ENCODE measurements around the gene EHMT2.
A peak's percentile ranks its signal among the peaks of the same experiment; 100 is the strongest.
"Not testable (repeated sequence)": the region's sequence is repeated elsewhere in the genome, so short reads cannot be mapped to it uniquely, and the experiment has no call there.

The EHMT2 gene

GRCh38 chr6:31897612-31898382, at the start of gene EHMT2:
TSS of gene EHMT2 (minus strand) at chr6:31897698. CDS start at chr6:31897677, 21 bp downstream.
- peak; percentile 90 for DNase-seq

DNA sequence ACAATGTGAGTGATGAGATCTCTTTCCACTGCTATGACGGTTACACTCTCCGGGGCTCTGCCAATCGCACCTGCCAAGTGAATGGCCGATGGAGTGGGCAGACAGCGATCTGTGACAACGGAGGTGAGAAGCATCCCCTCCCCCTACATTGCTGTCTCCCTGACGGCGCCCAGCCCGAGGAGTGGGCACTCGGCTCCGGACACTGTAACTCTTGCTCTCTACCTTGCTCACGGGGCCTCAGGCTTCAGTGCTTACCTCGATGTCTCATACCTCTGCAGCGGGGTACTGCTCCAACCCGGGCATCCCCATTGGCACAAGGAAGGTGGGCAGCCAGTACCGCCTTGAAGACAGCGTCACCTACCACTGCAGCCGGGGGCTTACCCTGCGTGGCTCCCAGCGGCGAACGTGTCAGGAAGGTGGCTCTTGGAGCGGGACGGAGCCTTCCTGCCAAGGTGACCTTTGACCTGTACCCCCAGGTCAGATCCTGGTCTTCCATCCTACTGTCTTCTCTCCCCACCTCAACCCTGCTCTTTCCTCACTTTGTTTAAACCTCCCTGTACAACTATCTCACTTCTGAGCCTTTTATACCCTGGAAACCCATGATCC, 49.7 kb upstream of the EHMT2 start:
- no peak for DNase-seq

DNA sequence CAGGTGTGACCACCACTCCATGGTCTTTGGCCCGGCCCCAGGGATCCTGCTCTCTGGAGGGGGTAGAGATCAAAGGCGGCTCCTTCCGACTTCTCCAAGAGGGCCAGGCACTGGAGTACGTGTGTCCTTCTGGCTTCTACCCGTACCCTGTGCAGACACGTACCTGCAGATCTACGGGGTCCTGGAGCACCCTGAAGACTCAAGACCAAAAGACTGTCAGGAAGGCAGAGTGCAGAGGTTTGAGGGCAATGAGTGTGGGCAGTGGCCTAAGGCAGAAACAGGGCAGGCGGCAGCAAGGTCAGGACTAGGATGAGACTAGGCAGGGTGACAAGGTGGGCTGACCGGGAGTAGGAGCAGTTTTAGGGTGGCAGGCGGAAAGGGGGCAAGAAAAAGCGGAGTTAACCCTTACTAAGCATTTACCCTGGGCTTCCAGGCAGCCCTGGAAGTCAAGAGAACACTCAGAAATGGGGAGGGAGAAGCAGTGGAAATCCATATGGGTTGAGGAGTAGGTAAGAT, 48.9 kb upstream of the EHMT2 start:
- DNase-seq = no peak

DNA sequence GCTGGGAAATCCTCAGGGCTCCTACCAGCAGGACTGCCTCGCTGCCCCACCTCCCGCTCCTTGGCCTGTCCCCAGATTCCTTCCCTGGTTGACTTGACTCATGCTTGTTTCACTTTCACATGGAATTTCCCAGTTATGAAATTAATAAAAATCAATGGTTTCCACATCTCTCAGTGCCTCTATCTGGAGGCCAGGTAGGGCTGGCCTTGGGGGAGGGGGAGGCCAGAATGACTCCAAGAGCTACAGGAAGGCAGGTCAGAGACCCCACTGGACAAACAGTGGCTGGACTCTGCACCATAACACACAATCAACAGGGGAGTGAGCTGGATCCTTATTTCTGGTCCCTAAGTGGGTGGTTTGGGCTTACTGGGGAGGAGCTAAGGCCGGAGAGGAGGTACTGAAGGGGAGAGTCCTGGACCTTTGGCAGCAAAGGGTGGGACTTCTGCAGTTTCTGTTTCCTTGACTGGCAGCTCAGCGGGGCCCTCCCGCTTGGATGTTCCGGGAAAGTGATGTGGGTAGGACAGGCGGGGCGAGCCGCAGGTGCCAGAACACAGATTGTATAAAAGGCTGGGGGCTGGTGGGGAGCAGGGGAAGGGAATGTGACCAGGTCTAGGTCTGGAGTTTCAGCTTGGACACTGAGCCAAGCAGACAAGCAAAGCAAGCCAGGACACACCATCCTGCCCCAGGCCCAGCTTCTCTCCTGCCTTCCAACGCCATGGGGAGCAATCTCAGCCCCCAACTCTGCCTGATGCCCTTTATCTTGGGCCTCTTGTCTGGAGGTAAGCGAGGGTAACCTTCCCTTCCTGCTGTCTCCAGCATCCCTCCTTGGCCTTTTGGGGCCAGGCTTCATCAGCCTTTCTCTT, 48.2 kb upstream of the EHMT2 start, which contains the start of gene CFB:
TSS of gene CFB (plus strand) at position 589 of the 863 bp plus-strand sequence. CDS start at position 716, 127 bp downstream.
- peak; percentile 27 for DNase-seq

DNA sequence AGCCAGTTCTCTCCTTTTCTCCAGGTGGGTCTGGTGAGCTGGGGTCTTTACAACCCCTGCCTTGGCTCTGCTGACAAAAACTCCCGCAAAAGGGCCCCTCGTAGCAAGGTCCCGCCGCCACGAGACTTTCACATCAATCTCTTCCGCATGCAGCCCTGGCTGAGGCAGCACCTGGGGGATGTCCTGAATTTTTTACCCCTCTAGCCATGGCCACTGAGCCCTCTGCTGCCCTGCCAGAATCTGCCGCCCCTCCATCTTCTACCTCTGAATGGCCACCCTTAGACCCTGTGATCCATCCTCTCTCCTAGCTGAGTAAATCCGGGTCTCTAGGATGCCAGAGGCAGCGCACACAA, 47.6 kb upstream of the EHMT2 start:
- no peak for DNase-seq

DNA sequence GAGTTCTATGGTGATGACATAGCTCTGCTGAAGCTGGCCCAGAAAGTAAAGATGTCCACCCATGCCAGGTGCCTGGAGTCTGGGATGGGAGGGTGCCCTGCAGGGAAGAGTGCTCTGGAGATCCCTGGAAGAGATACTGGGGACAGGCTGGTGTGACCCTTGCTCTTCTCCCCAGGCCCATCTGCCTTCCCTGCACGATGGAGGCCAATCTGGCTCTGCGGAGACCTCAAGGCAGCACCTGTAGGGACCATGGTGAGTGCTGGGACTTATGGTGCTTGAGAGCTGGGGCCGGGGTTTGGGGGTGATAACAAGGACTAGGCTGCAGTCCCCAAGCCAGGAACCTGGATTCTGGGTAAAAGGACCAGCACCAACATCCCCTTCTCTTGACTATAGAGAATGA, 46.2 kb upstream of the EHMT2 start:
- no peak for DNase-seq

- no peak for DNase-seq
Measured at GRCh38 chr6:31940256-31940664, 42.8 kb upstream of the EHMT2 start.

- no peak for DNase-seq
Measured at GRCh38 chr6:31935823-31936222, 38.3 kb upstream of the EHMT2 start.

DNA sequence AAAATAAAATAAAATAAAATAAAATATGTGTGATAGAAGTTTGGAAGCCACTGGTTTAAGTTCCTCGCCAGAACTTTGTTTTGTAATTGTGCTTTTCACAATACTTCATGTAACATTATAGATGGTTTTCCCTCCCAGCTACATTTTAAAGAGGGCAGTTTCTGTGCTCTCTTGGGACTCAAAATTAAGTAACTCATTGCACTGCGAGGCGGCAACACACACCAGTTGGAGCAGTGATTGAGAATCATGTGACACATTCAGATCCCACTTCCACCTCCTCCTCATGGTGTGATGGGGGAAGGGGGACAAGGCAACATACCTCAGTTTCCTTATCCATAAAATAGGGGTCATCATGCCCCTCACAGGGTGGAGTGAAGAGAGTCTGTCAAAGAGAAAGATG, 37.5 kb upstream of the EHMT2 start:
- no peak for DNase-seq

- DNase-seq = no peak
Measured at GRCh38 chr6:31933537-31933936, 36.0 kb upstream of the EHMT2 start.

DNA sequence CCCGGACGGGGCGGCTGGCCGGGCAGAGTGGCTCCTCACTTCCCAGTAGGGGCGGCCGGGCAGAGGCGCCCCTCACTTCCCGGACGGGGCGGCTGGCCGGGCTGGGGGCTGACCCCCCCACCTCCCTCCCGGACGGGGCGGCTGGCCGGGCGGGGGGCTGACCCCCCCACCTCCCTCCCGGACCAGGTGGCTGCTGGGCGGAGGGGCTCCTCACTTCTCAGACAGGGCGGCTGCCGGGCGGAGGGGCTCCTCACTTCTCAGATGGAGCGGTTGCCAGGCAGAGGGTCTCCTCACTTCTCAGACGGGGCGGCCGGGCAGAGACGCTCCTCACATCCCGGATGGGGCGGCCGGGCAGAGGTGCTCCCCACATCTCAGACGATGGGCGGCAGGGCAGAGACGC, 34.6 kb upstream of the EHMT2 start:
- not testable (repeated sequence) for DNase-seq

DNA sequence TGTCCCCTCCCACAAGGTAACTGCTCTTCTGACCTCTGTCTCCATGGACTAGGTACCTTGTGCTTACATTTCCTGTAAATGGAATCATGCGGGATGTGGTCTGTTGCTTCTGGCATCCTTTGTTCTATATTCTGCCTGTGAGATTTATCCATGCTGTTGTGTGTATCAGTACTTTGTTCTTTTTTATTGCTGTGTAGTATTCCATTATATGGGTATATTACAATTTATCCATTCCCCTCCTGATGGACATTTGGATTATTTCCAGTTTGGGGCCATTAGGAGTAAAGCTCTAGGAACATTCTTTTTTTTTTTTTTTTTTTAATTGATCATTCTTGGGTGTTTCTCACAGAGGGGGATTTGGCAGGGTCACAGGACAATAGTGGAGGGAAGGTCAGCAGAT, 33.5 kb upstream of the EHMT2 start:
- DNase-seq = no peak

GRCh38 chr6:31928672-31928939, 31.1 kb upstream of the EHMT2 start:
- no peak for DNase-seq

DNA sequence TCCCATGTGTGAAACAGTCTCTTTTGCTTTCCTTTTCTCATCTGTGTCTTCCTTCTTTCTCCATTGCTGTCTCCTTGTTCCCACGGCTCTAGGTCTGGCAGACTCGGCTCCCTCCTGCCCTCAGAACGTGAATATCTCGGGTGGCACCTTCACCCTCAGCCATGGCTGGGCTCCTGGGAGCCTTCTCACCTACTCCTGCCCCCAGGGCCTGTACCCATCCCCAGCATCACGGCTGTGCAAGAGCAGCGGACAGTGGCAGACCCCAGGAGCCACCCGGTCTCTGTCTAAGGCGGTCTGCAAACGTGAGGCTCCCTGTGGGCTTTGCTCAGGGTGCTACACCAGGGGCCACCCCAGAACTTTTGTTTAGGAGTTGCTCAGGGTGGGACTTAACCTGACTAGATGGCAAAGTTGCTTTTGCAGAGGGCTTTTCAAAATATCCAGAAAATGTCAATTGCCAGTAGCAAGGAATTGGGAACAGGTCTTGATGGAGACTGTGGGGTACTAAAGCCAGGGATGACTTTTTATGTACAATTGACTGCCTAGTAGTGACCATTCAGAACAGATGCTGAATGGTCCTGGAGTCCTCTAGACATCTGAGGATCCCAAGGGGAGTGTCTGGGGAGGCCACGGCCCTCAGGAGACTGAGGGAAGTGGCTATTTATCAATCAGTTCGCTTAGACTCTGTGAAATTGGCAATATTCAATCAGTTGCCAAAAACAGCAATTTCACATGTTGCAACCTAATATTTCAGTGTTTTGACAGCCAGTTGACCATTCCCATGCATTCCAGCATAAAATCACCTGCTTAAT, 30.6 kb upstream of the EHMT2 start:
- no peak for DNase-seq

DNA sequence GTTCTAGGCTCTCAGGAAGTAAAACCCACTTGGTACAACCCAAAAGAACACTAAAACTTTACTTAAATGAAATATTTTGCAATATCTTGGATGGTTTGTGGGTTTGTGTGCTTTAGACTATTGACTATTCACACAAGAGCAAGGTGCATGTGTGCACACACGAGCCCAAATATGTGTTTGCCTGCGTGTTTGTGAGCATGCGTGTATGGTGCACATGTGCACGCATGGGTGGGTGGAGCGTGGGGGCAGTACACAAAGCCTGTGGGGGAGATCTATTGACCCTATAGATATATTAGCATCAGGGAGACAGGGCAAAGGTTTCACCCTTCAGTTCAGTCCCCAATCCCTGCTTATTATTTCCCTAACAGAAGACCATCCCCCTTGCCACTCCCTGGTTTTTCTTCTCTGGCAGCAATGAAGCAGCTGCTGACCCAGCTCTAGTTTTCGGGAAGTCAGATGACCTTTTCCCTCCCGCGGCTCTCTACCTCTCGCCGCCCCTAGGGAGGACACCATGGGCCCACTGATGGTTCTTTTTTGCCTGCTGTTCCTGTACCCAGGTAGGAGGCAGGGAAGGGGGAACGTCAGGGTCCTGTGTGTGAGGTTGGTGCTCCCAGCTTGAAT, 29.9 kb upstream of the EHMT2 start, which contains the start of gene C2:
TSS of gene C2 (plus strand) at position 476 of the 621 bp plus-strand sequence. CDS start at position 512, 36 bp downstream.
- DNase-seq = no peak

GRCh38 chr6:31922942-31923341, 25.4 kb upstream of the EHMT2 start:
- peak; percentile 35 for DNase-seq

- DNase-seq = no peak
Measured at GRCh38 chr6:31920811-31921210, 23.3 kb upstream of the EHMT2 start.

GRCh38 chr6:31919624-31920303, 22.3 kb upstream of the EHMT2 start:
- no peak for DNase-seq

GRCh38 chr6:31918069-31918720, 20.7 kb upstream of the EHMT2 start:
- DNase-seq = no peak

- no peak for DNase-seq
Measured at GRCh38 chr6:31915756-31916155, 18.3 kb upstream of the EHMT2 start.

DNA sequence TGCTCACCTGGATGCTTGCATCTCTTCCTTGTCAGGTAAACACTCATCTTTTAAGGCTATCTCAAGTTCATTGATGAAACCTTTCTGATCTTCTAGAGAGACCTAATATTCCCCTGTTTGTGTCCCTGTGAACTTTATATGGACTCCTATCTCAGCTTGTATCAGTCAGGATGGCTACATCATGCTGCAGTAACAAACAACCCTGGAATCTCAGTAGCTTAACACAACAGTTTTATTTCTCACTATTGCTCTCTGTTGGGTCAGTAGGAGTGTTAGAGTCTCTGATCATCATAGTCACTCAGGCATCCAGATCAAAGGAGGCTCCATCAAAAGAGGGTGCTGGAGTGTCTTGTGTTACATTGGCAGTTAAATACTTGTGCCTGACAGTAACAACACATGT, 17.9 kb upstream of the EHMT2 start:
- no peak for DNase-seq

Data from stimulated activated CD4-positive, alpha-beta T cell treated with anti-CD3 and anti-CD28 coated beads, Interleukin-15, amount 100 ng/mL, for 24 hours (primary cell).